ENCODE results near the gene SESN3. TPM values are rescaled to one million over a fixed set of nuclear protein-coding genes. Genes with fewer than 3 reads are reported as not detected.

The SESN3 gene
- total RNA-seq, 4 donors from 2014 or later, result 18.1 to 22.7 (median 21.4) TPM

- no peaks in the 10 kb centered on the region for H3K9me3 ChIP-seq
- intact Hi-C loops (cut with DNase I), result loop anchor here (10.0 kb wide), 2 partner anchors 179 to 359 kb away; no protein-coding TSS in a partner anchor
- no peak overlapping the region for H3K4me3 ChIP-seq
- H3K36me3 ChIP-seq, result no peaks in the 10 kb centered on the region
- no peak for TF ChIP-seq POLR2A (IDR thresholded peaks at IDR 0.05; ENCODE audit: low read depth)
- TF ChIP-seq EP300 (IDR thresholded peaks at IDR 0.05), result no peak
- TF ChIP-seq POLR2AphosphoS5 (IDR thresholded peaks at IDR 0.05), result no peak
- TF ChIP-seq CTCF (IDR thresholded peaks at IDR 0.05), result no peak
- peaks cover 5 to 52% (median 44%) of the 10 kb centered on the region in 4 donors for H3K4me1 ChIP-seq
- peak overlapping the region; percentile 74 to 80 (median 78) for H3K27ac ChIP-seq (replicated peaks in 1 of 4)
- WGBS, result 76% methylated on average over 5 of the region's 5 CpGs
- H3K27me3 ChIP-seq, result no peaks in the 10 kb centered on the region
- no peak for DNase-seq (ENCODE audit: extremely low spot score)
Measured at GRCh38 chr11:95156133-95156721, 74.8 kb downstream of the SESN3 start.

- Histone ChIP-seq H3K27ac (replicated peaks in 1 of 4) (no peak overlapping the region), H3K27me3 (no peaks in the 10 kb centered on the region), H3K36me3 (no peaks in the 10 kb centered on the region), H3K4me1 (peaks cover 5 to 58% (median 51%) of the 10 kb centered on the region in 4 donors), H3K9me3 (no peaks in the 10 kb centered on the region), H3K4me3 (no peak overlapping the region)
- TF ChIP-seq POLR2A (IDR thresholded peaks at IDR 0.05; ENCODE audit: low read depth) (no peak), CTCF (IDR thresholded peaks at IDR 0.05) (no peak), EP300 (IDR thresholded peaks at IDR 0.05) (no peak), POLR2AphosphoS5 (IDR thresholded peaks at IDR 0.05) (no peak)
- intact Hi-C loops (cut with DNase I), result loop anchor here (10.0 kb wide), 2 partner anchors 179 to 359 kb away; no protein-coding TSS in a partner anchor
- DNase-seq (ENCODE audit: extremely low spot score), result no peak
- 91% methylated on average over 4 of the region's 4 CpGs for WGBS
Measured at GRCh38 chr11:95155385-95155784, 75.6 kb downstream of the SESN3 start.

DNA sequence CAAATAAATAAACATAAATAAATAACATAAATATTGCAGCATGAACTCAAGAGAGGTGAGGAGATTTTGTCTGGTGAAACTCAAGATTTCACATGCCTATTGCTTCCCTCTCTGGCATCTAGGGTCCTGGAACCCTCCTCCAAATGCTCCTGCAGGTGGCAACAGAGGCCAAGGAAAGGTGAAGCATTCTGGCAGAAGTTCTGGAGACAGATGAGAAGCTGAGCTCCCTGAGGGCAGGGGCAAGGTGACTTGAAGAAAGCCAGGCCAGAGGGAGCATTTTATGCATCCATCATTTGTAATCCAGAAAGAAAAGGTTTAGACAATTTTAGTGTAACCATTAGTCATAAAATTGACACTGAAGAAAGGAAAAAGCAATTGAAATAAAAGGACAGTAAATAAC is 76.5 kb downstream of the SESN3 start:
- TF ChIP-seq POLR2AphosphoS5 (IDR thresholded peaks at IDR 0.05) (no peak), CTCF (IDR thresholded peaks at IDR 0.05) (peak; percentile 37 to 49 (median 42))
- no peak overlapping the region for H3K4me3 ChIP-seq
- H3K27me3 ChIP-seq, result no peaks in the 10 kb centered on the region
- no peaks in the 10 kb centered on the region for H3K9me3 ChIP-seq
- no peak overlapping the region for H3K27ac ChIP-seq (replicated peaks in 1 of 4)
- H3K4me1 ChIP-seq, result peaks cover 11 to 66% (median 59%) of the 10 kb centered on the region in 4 donors
- DNase-seq (ENCODE audit: extremely low spot score), result no peak
- H3K36me3 ChIP-seq, result no peaks in the 10 kb centered on the region
- intact Hi-C loops (cut with DNase I), result loop anchor here (5.0 to 10.0 kb wide), 4 partner anchors 78 to 360 kb away; partner anchors contain the start of genes CWC15, KDM4D and SESN3

- no peaks in the 10 kb centered on the region for H3K36me3 ChIP-seq
- peaks cover 15 to 69% (median 61%) of the 10 kb centered on the region in 4 donors for H3K4me1 ChIP-seq
- WGBS, result 52% methylated on average over 1 of the region's 1 CpG
- DNase-seq (ENCODE audit: extremely low spot score), result no peak
- H3K4me3 ChIP-seq, result no peak overlapping the region
- intact Hi-C loops (cut with DNase I), result loop anchor here (2.0 to 10.0 kb wide), 5 partner anchors 78 to 611 kb away; partner anchors contain the start of genes CWC15, KDM4D and SESN3
- TF ChIP-seq EP300 (IDR thresholded peaks at IDR 0.05) (no peak), POLR2A (IDR thresholded peaks at IDR 0.05; ENCODE audit: low read depth) (no peak), CTCF (IDR thresholded peaks at IDR 0.05) (no peak), POLR2AphosphoS5 (IDR thresholded peaks at IDR 0.05) (no peak)
- no peaks in the 10 kb centered on the region for H3K9me3 ChIP-seq
- no peaks in the 10 kb centered on the region for H3K27me3 ChIP-seq
- H3K27ac ChIP-seq (replicated peaks in 1 of 4), result no peak overlapping the region
Measured at GRCh38 chr11:95153857-95154246, 77.2 kb downstream of the SESN3 start.
